K562 (cell line): ENCODE data around the gene IKBKG. TPM values are rescaled to one million over a fixed set of nuclear protein-coding genes. Genes with fewer than 3 reads are reported as not detected.
A peak's percentile ranks its signal among the peaks of the same experiment; 100 is the strongest.

Experiments
- ARID1B ChIP-seq: fragments of 450-650 bp; IDR thresholded peaks from 2 replicates; pipeline ENCODE4 v1.6.1; 2016; ENCODE audit warnings: antibody characterized with exemption, mild to moderate bottlenecking, inconsistent platforms
- CBX1 ChIP-seq: sonication (generic); IDR thresholded peaks from 2 replicates; pipeline ENCODE4 v1.6.1; 2016; ENCODE audit warnings: antibody characterized with exemption, low read depth, mild to moderate bottlenecking
- CEBPB ChIP-seq: fragments of 450-650 bp; IDR thresholded peaks from 2 replicates; pipeline ENCODE4 v1.6.1; 2016; ENCODE audit warnings: missing genetic modification characterization, missing compliant biosample characterization
- DMBX1 ChIP-seq: fragments of 250-450 bp; sonication (Bioruptor Pico); IDR thresholded peaks from 2 replicates; pipeline ENCODE4 v1.8.0; 2022; ENCODE audit warnings: inconsistent platforms, mild to moderate bottlenecking, moderate library complexity, borderline replicate concordance
- ELK1 ChIP-seq: sonication (generic); formaldehyde crosslinking; IDR thresholded peaks from 2 replicates; pipeline ENCODE4 v1.8.1; 2022; ENCODE audit warnings: missing genetic modification reagents
- GABPA ChIP-seq: fragments of 200-800 bp; sonication (Bioruptor generic); conservative IDR thresholded peaks from 2 replicates; pipeline ENCODE4 v1.6.1; 2016; ENCODE audit warnings: low read depth, missing genetic modification characterization, missing compliant biosample characterization
- HCFC1 ChIP-seq: IDR thresholded peaks from 2 replicates; pipeline ENCODE4 v1.6.1; 2012; ENCODE audit warnings: low read depth, low read length, improper control_type of control experiment
- HDAC2 ChIP-seq: fragments of 450-650 bp; IDR thresholded peaks from 2 replicates; pipeline ENCODE4 v1.6.1; 2016; ENCODE audit warnings: mild to moderate bottlenecking
- SIN3A ChIP-seq, 2 experiments: fragments of 150-350 bp in 1 of 2; IDR thresholded peaks; 2 replicates each; pipeline ENCODE4 v1.6.1; 2011 to 2016; ENCODE audit warnings: borderline replicate concordance in 2 of 2, low read depth in 2 of 2, low read length in 2 of 2, mild to moderate bottlenecking in 2 of 2, moderate library complexity in 2 of 2; ENCODE audit not compliant: control insufficient read depth in 1 of 2
- TAF1 ChIP-seq: IDR thresholded peaks from 2 replicates; pipeline ENCODE4 v1.6.1; 2011; ENCODE audit warnings: mild to moderate bottlenecking, low read length, moderate library complexity; ENCODE audit not compliant: insufficient read depth, control insufficient read depth, severe bottlenecking; ENCODE audit errors: extremely low read depth
- TOE1 ChIP-seq, 2 experiments: fragments of 450-650 bp in 1 of 2; sonication (generic) in 1 of 2; formaldehyde crosslinking in 1 of 2; IDR thresholded peaks; 2 replicates each; pipeline versions ENCODE4 v1.7.1 to v1.8.0; 2016 to 2022; ENCODE audit warnings: borderline replicate concordance in 2 of 2, mild to moderate bottlenecking in 2 of 2, antibody characterized with exemption in 1 of 2, inconsistent platforms in 1 of 2, low read depth in 1 of 2, missing genetic modification reagents in 1 of 2, moderate library complexity in 1 of 2
- TSHZ1 ChIP-seq: fragments of 250-450 bp; sonication (Bioruptor Pico); IDR thresholded peaks from 2 replicates; pipeline ENCODE4 v1.4.0; 2020; ENCODE audit warnings: mild to moderate bottlenecking, moderate library complexity
- ZBTB1 ChIP-seq: sonication (generic); formaldehyde crosslinking; IDR thresholded peaks from 2 replicates; pipeline ENCODE4 v1.8.1; 2023; ENCODE audit warnings: missing genetic modification reagents, low read depth, mild to moderate bottlenecking, borderline replicate concordance
- ZBTB11 ChIP-seq, 3 experiments: fragments of 200-800 bp in 1 of 3; fragments of 250-450 bp in 1 of 3; fragments of 450-650 bp in 1 of 3; sonication (Bioruptor Pico) in 1 of 3; sonication (Bioruptor generic) in 1 of 3; formaldehyde crosslinking in 1 of 3; IDR thresholded peaks; 2 replicates each; pipeline versions ENCODE4 v1.6.1 to v1.8.0; 2016 to 2022; ENCODE audit warnings: mild to moderate bottlenecking in 2 of 3, missing genetic modification characterization in 2 of 3, missing compliant biosample characterization in 1 of 3, moderate library complexity in 1 of 3
- ZNF133 ChIP-seq: fragments of 250-450 bp; sonication (Bioruptor Pico); IDR thresholded peaks from 2 replicates; pipeline ENCODE4 v1.4.0; 2020; ENCODE audit warnings: mild to moderate bottlenecking
- ZNF561 ChIP-seq: fragments of 450-650 bp; formaldehyde crosslinking; conservative IDR thresholded peaks from 2 replicates; pipeline ENCODE4 v1.4.0; 2020; ENCODE audit warnings: mild to moderate bottlenecking, moderate library complexity
- ZNF695 ChIP-seq: fragments of 450-650 bp; formaldehyde crosslinking; IDR thresholded peaks from 2 replicates; pipeline ENCODE4 v1.4.0; 2020; ENCODE audit warnings: mild to moderate bottlenecking, moderate library complexity
- ZNF780A ChIP-seq: fragments of 250-450 bp; sonication (Bioruptor Pico); IDR thresholded peaks from 2 replicates; pipeline ENCODE4 v1.5.0; 2021; ENCODE audit warnings: mild to moderate bottlenecking
- polyA plus RNA-seq, 8 experiments: library from polyadenylated mRNA; depleted of rRNA in 4 of 8; stranded (reverse) in 5 of 8; unstranded in 3 of 8; fragments of >200 nt; fragmentation: Nextera tagmentation in 2 of 8; fragmentation: Illumina TruSeq in 1 of 8; extraction: Ambion mirVana in 2 of 8; extraction: Trizol in 1 of 8; gene quantifications; 2 replicates each; pipeline versions ENCODE4 v1.2.1 to v1.2.3, GENCODE V29; 2011 to 2014; ENCODE audit warnings: inconsistent platforms in 1 of 8, missing spikeins in 1 of 8
- total RNA-seq, 7 experiments: library from RNA; depleted of rRNA in 6 of 7; stranded (reverse); fragments of >200 nt in 6 of 7; fragmentation: Illumina TruSeq in 2 of 7; extraction: Trizol in 2 of 7; gene quantifications; 2 replicates each; pipeline versions ENCODE4 v1.2.1 to v1.2.3, GENCODE V29; 2011 to 2021; ENCODE audit warnings: low replicate concordance in 1 of 7

Gene IKBKG
- total and polyA plus RNA-seq, 9 of the 15 experiments (the other 6 are each of a cell fraction or from before 2014, with no cell fraction given), result 0.68 to 60.0 (median 21.9) TPM

GRCh38 chrX:154516656-154517100 lies 30.7 kb upstream of the IKBKG start (continued):
- TF ChIP-seq HDAC2 (0 out of 2 replicates have a peak, but pooled peaks have one; percentile 33), ZBTB11 (CRISPR knock-in tag; IDR thresholded peaks at IDR 0.05) (0 out of 6 replicates have a peak, but pooled peaks of 1 of the 3 experiments have one; percentile 3), ZNF780A (CRISPR knock-in tag) (no peak), ZNF695 (CRISPR knock-in tag) (no peak), ELK1 (CRISPR knock-in tag) (no peak), CBX1 (no peak), HCFC1 (no peak), ZNF133 (no peak), CEBPB (peak; percentile 86), TAF1 (no peak), ZBTB1 (CRISPR knock-in tag) (no peak), SIN3A (IDR thresholded peaks at IDR 0.05; ENCODE audit: borderline replicate concordance in 2 of 2, control insufficient read depth in 1 of 2, low read depth in 2 of 2, low read length in 2 of 2) (peak in 1 of 2 experiments; percentile 21; a peak in 1 of 4 replicates), TSHZ1 (CRISPR knock-in tag) (no peak), ZNF561 (CRISPR knock-in tag) (no peak), GABPA (tag) (peak; percentile 74), ARID1B (no peak), TOE1 (IDR thresholded peaks at IDR 0.05; ENCODE audit: borderline replicate concordance) (peak; percentile 91), TOE1 (CRISPR knock-in tag; IDR thresholded peaks at IDR 0.05; ENCODE audit: borderline replicate concordance, low read depth) (no peak), DMBX1 (CRISPR knock-in tag) (no peak)
